ENCODE results near the gene TNFRSF1A.

TNFRSF1A gene

GRCh38 chr12:6321905-6322304 is 20.0 kb downstream of the TNFRSF1A start:
- no peak for TF ChIP-seq CTCF (IDR thresholded peaks at IDR 0.05; ENCODE audit: borderline replicate concordance, insufficient read depth, low read depth, low read length)
- H3K4me3 ChIP-seq (ENCODE audit: low read depth, low read length): no peak overlapping the region

- H3K4me3 ChIP-seq (ENCODE audit: low read depth, low read length): no peak overlapping the region
- no peak for TF ChIP-seq CTCF (IDR thresholded peaks at IDR 0.05; ENCODE audit: borderline replicate concordance, insufficient read depth, low read depth, low read length)
Measured at GRCh38 chr12:6319446-6319845, 22.4 kb downstream of the TNFRSF1A start.

- no peak overlapping the region for H3K4me3 ChIP-seq (ENCODE audit: low read depth, low read length)
- no peak for TF ChIP-seq CTCF (IDR thresholded peaks at IDR 0.05; ENCODE audit: borderline replicate concordance, insufficient read depth, low read depth, low read length)
Measured at GRCh38 chr12:6318440-6318879, 23.4 kb downstream of the TNFRSF1A start.

GRCh38 chr12:6317693-6318439 is 24.0 kb downstream of the TNFRSF1A start:
- no peak for TF ChIP-seq CTCF (IDR thresholded peaks at IDR 0.05; ENCODE audit: borderline replicate concordance, insufficient read depth, low read depth, low read length)

GRCh38 chr12:6316921-6317692 is 24.8 kb downstream of the TNFRSF1A start:
- H3K4me3 ChIP-seq (ENCODE audit: low read depth, low read length): no peak overlapping the region
- no peak for TF ChIP-seq CTCF (IDR thresholded peaks at IDR 0.05; ENCODE audit: borderline replicate concordance, insufficient read depth, low read depth, low read length)

More at GRCh38 chr12:6317693-6318439, 24.0 kb downstream of the TNFRSF1A start:
- H3K4me3 ChIP-seq (ENCODE audit: low read depth, low read length): no peak overlapping the region

GRCh38 chr12:6315704-6316597 is 25.9 kb downstream of the TNFRSF1A start:
- H3K4me3 ChIP-seq (ENCODE audit: low read depth, low read length): no peak overlapping the region
- TF ChIP-seq CTCF (IDR thresholded peaks at IDR 0.05; ENCODE audit: borderline replicate concordance, insufficient read depth, low read depth, low read length): no peak

Data from GM12875 (cell line).